Urinary bladder (tissue), 4 donors: Measurements from ENCODE around the gene RASAL2. TPM values are rescaled to one million over a fixed set of nuclear protein-coding genes. Genes with fewer than 3 reads are reported as not detected.
"Not testable (repeated sequence)": the region's sequence is repeated elsewhere in the genome, so short reads cannot be mapped to it uniquely, and the experiment has no call there.

Source experiments
- DNase-seq: peaks from one replicate; pipeline ENCODE4 v3.0.0-alpha.2; 2015; ENCODE audit errors: extremely low spot score
- H3K27ac ChIP-seq: one replicate; pipeline ENCODE4 v1.5.1; 2013; ENCODE audit warnings: low read depth, mild to moderate bottlenecking, moderate library complexity
- H3K36me3 ChIP-seq: one replicate; pipeline ENCODE4 v1.6.1; 2013; ENCODE audit warnings: mild to moderate bottlenecking, moderate library complexity; ENCODE audit not compliant: insufficient read depth
- H3K4me1 ChIP-seq: one replicate; pipeline ENCODE4 v1.6.1; 2013; ENCODE audit warnings: mild to moderate bottlenecking, moderate library complexity; ENCODE audit not compliant: insufficient read depth
- H3K4me3 ChIP-seq: one replicate; pipeline ENCODE4 v1.5.1; 2013; ENCODE audit warnings: low read depth, low read length
- WGBS: extraction: QIAGEN DNeasy Blood & Tissue Kit; methylation state at CpG from one replicate; pipeline ENCODE4 v1.1.7; 2013; 5-methylcytosine and 5-hydroxymethylcytosine counted together
- polyA plus RNA-seq: library from polyadenylated mRNA; stranded (reverse); fragments of 200-250 nt; gene quantifications from one replicate; pipeline ENCODE4 v1.2.3, GENCODE V29; 2013
- total RNA-seq: library from RNA; depleted of rRNA; stranded (reverse); fragments of >200 nt; gene quantifications from one replicate; pipeline ENCODE4 v1.2.3, GENCODE V29; 2014
- donor health status: healthy with polysubstance abuse.
- donor health status: healthy.

RASAL2 gene
- total and polyA plus RNA-seq, 2 donors: 8.8 to 29.2 TPM

DNA sequence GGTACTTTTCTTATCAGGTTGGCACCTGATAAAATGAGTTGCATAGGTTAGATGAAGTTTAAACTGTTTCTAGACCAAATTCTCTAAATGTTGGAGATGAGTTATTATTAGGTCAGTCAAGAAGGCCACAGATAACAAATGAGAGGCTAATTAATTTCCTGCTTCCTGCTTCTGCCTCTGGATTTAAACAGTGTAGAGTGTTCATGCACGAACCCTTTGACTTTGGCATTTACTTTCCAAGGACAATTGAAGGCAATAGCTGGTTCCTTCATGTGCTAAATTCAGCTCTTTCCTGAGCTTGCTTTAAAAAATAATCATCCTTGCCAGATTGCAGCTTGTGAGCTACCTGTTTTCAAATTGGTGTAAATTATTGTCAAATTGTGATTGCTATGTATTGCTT, 80.6 kb downstream of the RASAL2 start:
- WGBS: 74% methylated on average over 1 of the region's 1 CpG
- Histone ChIP-seq H3K4me1 (no peaks in the 10 kb centered on the region), H3K27ac (no peak overlapping the region), H3K4me3 (no peak overlapping the region), H3K36me3 (no peaks in the 10 kb centered on the region)
- no peak for DNase-seq

DNA sequence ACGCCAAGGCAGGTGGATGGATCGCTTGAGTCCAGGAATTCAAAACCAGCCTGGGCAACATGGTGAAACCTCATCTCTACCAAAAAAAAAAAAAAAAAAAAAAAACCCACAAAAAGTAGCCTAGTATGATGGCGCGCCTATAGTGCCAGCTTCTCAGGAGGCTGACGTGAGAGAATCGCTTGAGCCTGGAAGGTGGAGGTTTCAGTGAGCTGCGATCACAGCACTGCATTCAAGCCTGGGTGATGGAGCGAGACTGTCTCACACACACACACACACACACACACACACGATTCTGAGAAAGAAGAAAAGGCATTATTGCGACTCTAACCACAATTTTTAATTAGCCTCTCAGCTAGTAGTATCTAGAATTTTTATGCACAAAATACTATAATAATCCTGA, 86.5 kb downstream of the RASAL2 start:
- Histone ChIP-seq H3K36me3 (no peaks in the 10 kb centered on the region), H3K27ac (no peak overlapping the region), H3K4me3 (no peak overlapping the region), H3K4me1 (no peaks in the 10 kb centered on the region)
- DNase-seq: no peak
- 92% methylated on average over 10 of the region's 10 CpGs for WGBS

DNA sequence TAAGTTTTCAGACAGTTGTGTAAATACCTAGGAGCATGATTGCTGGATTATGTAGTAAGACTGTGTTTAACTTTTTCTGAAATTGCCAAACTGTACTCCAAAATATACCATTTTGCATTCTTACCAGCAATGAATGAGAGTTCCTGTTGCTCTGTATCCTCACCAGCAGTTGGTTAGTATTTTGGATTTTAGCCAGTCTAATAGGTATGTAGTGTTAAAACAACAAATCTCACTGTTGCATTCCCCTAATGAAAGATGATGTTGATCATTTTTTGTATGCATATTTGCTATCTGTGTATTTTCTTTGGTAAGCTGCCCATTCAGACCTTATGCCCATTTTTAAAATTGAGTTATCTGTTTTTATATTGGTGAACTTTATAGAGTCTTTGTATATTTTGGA, 89.9 kb downstream of the RASAL2 start:
- H3K4me1 ChIP-seq: no peaks in the 10 kb centered on the region
- DNase-seq: no peak
- no peak overlapping the region for H3K27ac ChIP-seq
- no peak overlapping the region for H3K4me3 ChIP-seq
- H3K36me3 ChIP-seq: no peaks in the 10 kb centered on the region

DNA sequence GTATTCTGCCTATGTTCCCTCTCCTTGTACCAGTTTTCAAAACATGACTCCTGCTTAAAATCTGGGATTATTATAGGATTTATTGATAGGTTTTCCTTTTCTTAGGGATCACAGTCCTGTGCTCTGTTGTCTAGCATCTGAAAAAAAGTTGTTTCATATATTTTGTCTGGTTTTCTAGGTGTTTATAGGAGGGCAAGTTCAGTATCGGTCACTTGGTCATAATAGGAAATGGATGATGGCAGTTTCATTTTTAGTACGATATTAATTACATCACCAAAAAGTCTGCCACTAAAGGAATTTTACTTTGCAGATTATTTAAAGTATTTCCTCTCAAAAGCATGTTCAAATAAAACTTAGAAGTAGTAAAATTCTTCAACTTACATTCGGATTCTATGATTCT, 94.4 kb downstream of the RASAL2 start:
- no peak overlapping the region for H3K4me3 ChIP-seq
- no peak overlapping the region for H3K27ac ChIP-seq
- no peak for DNase-seq
- H3K36me3 ChIP-seq: no peaks in the 10 kb centered on the region
- 78% methylated on average over 3 of the region's 3 CpGs for WGBS
- no peaks in the 10 kb centered on the region for H3K4me1 ChIP-seq

DNA sequence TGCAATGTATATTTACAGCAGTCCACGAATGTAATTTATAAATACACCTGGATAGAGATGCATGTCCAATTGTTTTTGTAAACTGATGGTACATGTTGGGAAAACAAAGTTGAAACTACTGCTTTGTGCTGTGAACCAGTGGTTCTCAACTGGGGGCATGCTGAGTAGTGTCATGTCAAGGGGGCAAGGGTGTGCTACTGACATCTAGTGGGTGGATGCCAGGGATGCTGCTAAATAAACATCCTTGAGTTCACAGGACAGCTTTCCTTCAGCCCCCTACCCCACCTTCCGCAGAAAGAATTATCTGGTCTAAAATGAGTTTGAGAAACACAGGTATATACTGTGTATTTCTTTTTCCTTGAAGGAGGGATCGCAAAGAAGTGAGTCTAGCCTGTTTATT, 95.9 kb downstream of the RASAL2 start:
- DNase-seq: no peak
- H3K36me3 ChIP-seq: no peaks in the 10 kb centered on the region
- no peaks in the 10 kb centered on the region for H3K4me1 ChIP-seq
- 70% methylated on average over 3 of the region's 3 CpGs for whole genome bisulfite sequencing
- no peak overlapping the region for H3K4me3 ChIP-seq
- no peak overlapping the region for H3K27ac ChIP-seq

DNA sequence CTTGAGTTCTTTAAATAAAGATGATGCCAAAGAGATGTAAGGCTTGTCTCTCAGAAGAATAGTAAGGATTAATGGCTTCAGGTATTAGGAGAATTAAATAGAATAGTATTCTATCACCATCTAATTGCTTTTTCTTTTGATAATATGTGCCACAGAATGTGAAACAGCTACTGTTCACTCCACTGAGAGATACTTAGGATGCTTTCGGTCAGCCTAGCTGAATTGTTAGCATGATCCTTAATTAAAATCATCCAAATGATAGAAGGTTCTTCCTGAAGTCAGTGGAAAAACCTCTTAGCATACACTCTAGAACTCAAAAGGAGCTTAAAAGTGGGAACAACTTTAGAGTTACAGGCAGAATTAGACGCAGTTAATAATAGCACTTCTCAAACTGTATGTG, 97.0 kb downstream of the RASAL2 start:
- Histone ChIP-seq H3K36me3 (no peaks in the 10 kb centered on the region), H3K4me1 (no peaks in the 10 kb centered on the region), H3K27ac (no peak overlapping the region), H3K4me3 (no peak overlapping the region)
- WGBS: 93% methylated on average over 2 of the region's 2 CpGs
- DNase-seq: no peak

DNA sequence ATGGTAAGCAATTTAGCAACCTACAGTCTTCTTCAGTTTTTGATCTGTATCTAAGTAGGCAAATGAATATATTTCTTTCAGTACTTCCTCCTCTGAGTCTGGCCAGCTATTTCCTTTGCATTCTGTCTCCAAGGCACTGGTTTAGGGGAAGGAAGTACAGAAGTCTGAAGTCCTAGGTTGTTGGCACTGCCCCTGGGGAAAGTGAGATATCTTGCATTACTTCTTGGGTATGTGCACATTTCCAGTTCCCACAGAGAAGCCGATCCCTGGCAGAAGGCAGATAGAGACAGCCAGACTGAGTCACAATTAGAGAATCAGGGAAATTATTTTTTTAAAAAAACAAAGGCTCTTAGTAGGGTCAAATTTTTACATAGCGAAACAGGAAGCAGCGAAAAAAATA, 98.8 kb downstream of the RASAL2 start:
- no peaks in the 10 kb centered on the region for H3K4me1 ChIP-seq
- no peak overlapping the region for H3K4me3 ChIP-seq
- H3K27ac ChIP-seq: no peak overlapping the region
- WGBS: 68% methylated on average over 3 of the region's 3 CpGs
- H3K36me3 ChIP-seq: no peaks in the 10 kb centered on the region
- no peak for DNase-seq

DNA sequence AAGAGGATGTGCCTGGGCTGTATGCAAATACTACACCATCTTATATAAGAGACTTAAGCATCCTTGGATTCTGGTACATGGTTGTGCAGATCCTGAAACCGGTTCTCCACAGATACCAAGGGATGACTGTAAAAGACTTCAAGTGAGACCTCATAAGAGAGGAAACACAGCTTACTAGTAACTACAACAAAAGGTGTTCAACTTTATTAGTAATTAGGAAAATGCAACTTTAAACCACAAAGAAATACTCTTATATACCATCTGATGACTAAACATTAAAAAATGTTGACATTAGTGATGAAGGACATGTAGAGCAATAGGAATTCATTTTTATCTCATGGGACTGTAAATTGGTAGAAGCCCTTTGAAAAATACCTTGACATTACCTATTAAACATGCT, 102.7 kb downstream of the RASAL2 start:
- no peak for DNase-seq
- WGBS: 93% methylated on average over 1 of the region's 1 CpG

DNA sequence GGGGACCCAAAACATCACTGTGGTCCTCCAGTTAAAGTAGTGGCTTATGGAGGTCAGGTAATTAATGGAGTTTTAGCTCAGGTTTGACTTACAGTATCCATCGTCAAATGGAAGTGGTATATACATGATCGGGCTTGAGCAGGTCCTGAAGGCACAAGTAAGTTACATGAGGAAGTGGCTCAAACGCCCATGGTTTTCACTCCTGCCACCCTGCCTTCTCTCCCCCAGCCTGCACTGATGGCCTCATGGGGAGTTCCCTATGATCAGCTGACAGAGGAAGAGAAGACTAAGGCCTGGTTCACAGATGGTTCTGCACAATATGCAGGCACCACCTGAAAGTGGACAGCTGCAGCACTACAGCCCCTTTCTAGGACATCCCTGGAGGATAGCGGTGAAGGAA, 108.2 kb downstream of the RASAL2 start:
- WGBS: 95% methylated on average over 4 of the region's 4 CpGs
- not testable (repeated sequence) for H3K36me3 ChIP-seq, H3K4me3 ChIP-seq, H3K4me1 ChIP-seq, DNase-seq, H3K27ac ChIP-seq

More for the DNA sequence above, 102.7 kb downstream of the RASAL2 start:
- H3K27ac ChIP-seq: no peak overlapping the region
- H3K36me3 ChIP-seq: no peaks in the 10 kb centered on the region
- H3K4me3 ChIP-seq: no peak overlapping the region
- H3K4me1 ChIP-seq: no peaks in the 10 kb centered on the region

DNA sequence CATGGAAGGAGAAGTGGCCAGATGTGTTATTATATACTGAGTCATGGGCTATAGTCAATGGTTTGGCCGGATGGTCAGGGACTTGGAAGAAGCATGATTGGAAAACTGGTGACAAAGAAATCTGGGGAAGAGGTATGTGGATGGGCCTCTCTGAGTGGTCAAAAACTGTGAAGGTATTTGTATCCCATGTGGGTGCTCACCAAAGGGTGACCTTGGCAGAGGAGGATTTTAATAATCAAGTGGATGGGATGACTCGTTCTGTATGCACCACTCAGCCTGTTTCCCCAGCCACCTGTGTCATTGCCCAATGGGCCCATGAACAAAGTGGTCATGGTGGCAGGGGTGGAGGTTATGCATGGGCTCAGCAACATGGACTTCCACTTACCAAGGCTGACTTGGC, 108.6 kb downstream of the RASAL2 start:
- H3K4me3 ChIP-seq, H3K36me3 ChIP-seq, DNase-seq, H3K4me1 ChIP-seq, H3K27ac ChIP-seq: not testable (repeated sequence)
- 96% methylated on average over 2 of the region's 2 CpGs for WGBS

DNA sequence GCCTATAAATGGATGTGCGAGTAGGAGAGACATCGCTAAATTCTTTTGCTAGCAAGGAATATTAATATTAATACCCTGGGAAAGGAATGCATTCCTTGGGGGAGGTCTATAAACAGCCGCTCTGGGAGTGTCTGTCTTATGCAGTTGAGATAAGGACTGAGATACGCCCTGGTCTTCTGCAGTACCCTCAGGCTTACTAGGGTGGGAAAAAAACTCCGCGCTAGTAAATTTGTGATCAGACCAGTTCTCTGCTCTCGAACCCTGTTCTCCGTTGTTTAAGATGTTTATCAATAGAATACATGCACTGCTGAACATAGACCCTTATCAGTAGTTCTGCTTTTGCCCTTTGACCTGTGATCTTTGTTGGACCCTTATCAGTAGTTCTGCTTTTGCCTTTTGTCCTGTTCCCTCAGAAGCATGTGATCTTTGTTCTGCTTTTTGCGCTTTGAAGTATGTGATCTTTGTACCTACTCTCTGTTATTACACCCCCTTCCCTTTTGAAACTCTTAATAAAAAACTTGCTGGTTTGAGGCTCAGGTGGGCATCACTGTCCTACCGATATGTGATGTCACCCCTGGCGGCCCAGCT, 114.5 kb downstream of the RASAL2 start:
- H3K4me1 ChIP-seq, H3K4me3 ChIP-seq, H3K27ac ChIP-seq, H3K36me3 ChIP-seq, DNase-seq: not testable (repeated sequence)
- 96% methylated on average over 11 of the region's 11 CpGs for WGBS

DNA sequence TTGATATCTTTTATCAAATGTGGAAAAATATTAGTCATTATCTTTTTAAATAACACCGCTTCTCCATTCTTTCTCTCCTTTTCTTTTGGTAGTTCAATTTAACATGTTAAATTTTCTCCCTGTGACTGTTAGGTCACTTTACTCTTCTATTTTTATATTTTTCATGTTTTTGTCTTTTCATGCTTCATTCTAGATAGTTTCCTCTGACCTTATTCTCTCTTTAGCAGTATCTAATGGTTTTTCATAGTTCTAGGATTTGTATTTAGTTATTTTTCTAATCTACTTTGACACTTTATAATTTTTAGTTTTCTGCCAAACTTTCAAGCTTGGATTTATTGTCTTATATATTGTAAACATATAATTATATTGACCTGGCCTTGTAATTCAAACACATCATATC, 116.0 kb downstream of the RASAL2 start:
- H3K4me1 ChIP-seq: no peaks in the 10 kb centered on the region
- DNase-seq: no peak
- no peak overlapping the region for H3K27ac ChIP-seq
- WGBS: 99% methylated on average over 1 of the region's 1 CpG
- no peaks in the 10 kb centered on the region for H3K36me3 ChIP-seq
- H3K4me3 ChIP-seq: no peak overlapping the region

DNA sequence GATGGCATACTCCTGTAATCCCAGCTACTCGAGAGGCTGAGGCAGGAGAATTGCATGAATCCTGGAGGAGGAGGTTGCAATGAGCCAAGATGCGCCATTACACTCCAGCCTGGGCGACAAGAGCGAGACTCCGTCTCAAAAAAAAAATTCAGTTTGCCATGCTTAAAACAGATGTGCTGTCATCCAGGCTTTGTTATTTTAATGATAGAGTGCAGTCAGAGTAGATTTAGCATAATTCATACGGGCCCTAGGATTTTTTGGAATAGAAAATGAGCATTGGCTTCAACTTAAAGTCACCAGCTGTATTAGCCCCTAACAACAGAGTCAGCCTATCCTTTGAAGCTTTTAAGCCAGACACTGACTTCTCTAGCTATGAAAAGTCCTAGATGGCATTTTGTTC, 124.6 kb downstream of the RASAL2 start:
- WGBS: 96% methylated on average over 6 of the region's 6 CpGs
- H3K27ac ChIP-seq: no peak overlapping the region
- H3K4me3 ChIP-seq: no peak overlapping the region
- H3K36me3 ChIP-seq: no peaks in the 10 kb centered on the region
- no peaks in the 10 kb centered on the region for H3K4me1 ChIP-seq
- no peak for DNase-seq

DNA sequence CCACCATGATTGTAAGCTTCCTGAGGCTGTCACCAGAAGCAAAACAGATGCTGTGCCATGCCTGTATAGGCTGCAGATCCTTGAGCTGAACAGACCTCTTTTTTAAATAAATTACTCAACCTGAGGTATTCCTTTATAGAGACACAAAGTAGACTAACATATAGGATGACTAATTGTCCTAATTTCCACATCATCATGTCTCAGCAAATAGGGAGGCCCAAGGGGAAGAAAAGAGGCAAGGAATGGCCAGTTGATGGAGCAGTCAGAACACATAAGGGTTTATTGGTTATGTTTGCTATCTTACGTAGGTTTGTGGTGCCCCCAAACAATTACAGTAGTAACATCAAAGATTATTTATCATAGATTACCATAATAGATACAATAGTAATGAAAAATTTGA, 126.2 kb downstream of the RASAL2 start:
- no peak for DNase-seq
- Histone ChIP-seq H3K36me3 (no peaks in the 10 kb centered on the region), H3K4me3 (no peak overlapping the region), H3K4me1 (no peaks in the 10 kb centered on the region), H3K27ac (no peak overlapping the region)
- 91% methylated on average over 1 of the region's 1 CpG for WGBS

DNA sequence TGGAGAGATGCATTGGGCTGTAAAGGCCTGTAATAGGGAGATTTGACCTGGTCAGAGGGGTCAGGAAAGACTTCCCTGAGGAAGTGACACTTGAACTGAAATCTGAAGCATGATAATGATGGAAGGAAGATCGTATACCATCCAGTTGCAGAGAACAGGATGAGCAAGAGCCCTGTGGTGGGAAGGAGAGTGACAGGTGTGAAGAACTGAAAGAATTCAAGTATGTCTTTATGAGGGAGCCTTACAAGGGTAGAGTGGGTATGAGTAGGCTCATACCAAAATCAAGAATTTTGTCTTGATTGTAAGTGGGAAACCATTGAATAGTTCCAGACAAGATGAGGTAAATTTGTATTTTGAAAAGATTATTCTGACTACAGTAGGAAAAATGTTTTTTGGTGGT, 129.4 kb downstream of the RASAL2 start:
- H3K4me1 ChIP-seq: no peaks in the 10 kb centered on the region
- 88% methylated on average over 1 of the region's 1 CpG for WGBS
- H3K36me3 ChIP-seq: no peaks in the 10 kb centered on the region
- H3K27ac ChIP-seq: no peak overlapping the region
- no peak for DNase-seq
- H3K4me3 ChIP-seq: no peak overlapping the region
